C4-2B (cell line): ENCODE results near the gene FAM90A1.
"Not testable (repeated sequence)": the region's sequence is repeated elsewhere in the genome, so short reads cannot be mapped to it uniquely, and the experiment has no call there.

Experiments used
- H3K27ac ChIP-seq: fragments of 450-650 bp; 2 replicates; pipeline ENCODE4 v1.5.1; 2017
- ZFX ChIP-seq: fragments of 450-650 bp; IDR thresholded peaks from 2 replicates; pipeline ENCODE4 v1.6.1; 2017

Gene FAM90A1, protein sequence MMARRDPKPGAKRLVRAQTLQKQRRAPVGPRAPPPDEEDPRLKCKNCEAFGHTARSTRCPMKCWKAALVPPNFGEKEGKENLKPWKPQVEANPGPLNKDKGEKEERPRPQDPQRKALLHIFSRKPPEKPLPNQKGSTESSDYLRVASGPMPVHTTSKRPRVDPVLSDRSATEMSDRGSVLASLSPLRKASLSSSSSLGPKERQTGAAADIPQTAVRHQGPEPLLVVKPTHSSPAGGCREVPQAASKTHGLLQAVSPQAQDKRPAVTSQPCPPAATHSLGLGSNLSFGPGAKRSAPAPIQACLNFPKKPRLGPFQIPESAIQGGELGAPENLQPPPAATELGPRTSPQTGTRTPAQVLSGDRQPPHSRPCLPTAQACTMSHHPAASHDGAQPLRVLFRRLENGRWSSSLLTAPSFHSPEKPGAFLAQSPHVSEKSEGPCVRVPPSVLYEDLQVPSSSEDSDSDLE

DNA sequence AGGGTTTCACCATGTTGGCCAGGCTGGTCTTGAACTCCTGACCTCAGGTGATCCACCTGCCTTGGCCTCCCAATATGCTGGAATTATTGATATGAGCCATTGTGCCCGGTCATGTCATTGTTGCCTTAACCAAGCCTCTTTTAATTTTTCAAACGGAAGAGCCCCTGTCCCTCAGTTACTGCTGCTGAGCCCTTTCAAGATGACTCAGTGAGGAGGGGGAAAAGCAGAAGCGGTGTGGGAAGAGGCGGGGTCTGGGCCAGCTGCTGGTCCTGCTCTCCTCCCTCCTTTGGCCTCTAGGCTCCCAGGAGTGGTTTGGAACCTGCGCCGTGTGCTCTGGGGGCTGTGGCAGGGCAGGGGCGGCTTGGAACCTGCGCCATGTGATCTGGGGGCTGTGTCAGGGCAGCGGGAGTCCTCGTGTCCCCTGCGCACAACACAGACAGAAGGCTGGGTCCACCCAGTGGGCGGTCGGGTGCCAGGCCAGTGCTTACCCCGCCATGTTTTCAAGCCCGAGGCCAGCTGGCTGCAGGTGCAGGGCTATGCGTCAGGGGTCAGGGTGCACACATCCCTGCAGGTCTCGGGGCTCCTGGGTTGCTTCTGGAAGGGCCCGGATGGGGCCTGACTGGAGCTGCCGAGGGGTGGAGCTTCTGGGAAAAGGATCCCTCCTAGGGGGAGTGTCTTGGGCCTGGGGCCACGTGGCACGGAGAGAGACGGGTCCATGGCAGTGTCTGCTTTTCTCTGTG lies at the start of gene FAM90A1:
TSS of gene FAM90A1 (minus strand) at position 627 of the 740 bp plus-strand sequence. CDS start 2,786 bp downstream, outside the sequence.
- peak within 1 kb of the TSS; percentile 60 for H3K27ac ChIP-seq

DNA sequence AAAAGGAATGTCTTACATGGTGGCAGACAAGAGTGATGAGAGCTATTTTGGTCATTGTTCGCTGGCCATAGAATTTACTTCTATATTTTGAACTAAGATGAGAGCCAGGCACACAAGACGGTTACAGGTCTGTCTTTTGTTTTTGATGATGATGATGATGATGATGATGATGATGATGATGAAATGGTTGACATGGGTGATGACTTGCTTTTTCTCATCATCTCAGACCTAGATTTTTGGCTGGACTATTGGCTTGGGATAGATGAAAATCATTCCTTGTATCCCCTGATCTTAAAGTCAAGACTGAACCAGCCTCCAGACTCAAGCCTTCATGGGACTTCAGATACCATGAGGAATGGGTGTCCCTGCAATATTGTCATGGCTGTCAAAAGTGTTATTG lies 49.0 kb upstream of the FAM90A1 start:
- H3K27ac ChIP-seq: not testable (repeated sequence)

DNA sequence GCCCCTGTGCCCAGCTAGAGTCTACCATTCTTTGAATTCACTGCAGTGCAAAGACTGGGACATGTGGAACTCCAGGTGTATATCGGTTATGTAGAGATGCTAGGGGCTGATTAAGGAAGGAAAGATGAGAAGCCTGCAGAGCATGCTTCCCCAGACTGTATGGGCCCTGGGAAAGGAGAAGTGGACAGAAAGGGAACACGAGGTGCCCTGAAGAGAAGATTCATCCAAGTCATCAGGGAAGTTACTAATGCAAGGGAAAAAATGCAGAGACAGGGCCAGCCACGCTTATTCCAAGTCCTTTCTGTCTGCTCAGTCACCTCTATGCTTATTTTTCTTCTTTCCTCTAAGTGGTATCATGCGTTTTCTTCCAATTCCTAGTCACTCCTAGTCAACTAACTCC lies 39.3 kb upstream of the FAM90A1 start:
- not testable (repeated sequence) for H3K27ac ChIP-seq

DNA sequence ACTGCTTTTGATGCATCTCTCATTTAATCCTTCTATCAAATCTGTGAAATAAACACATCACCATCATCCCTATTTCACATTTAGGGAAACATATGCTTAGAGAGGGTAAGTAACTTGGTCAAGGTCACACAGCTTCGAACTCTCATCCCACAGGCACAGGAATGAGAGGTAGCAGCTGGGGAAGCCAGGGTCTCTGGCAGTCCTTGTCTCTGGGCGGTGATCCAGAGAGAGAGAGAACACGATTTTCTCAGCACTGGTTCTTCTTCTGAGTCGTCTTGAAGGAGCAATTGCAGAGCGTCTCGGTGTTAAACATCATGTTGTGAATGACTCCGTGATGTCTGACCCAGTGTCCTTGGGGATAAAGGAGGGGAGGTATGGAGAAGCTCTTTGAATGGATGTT lies 36.8 kb upstream of the FAM90A1 start:
- not testable (repeated sequence) for H3K27ac ChIP-seq

DNA sequence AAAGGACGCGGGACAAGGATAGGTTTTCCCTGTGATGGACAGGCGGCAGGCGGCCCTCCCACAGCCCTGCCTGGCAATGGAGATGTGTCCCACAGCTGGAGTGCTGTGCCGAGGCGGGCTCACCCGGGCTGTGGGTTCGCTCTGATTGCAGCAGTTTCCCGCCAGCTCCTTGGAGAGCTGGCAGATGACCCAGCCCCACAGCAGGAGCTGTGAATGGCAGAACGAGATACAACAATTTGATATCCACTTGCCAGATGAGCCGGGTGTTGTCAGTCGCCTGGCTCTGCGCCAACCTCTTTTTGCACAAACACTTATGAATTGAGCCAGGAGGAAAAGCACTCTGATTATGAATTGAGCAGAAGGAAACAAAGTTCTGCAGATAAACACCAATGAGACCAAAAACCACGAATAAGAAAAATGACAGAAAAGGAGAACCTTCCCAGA lies 33.7 kb upstream of the FAM90A1 start:
- not testable (repeated sequence) for H3K27ac ChIP-seq

DNA sequence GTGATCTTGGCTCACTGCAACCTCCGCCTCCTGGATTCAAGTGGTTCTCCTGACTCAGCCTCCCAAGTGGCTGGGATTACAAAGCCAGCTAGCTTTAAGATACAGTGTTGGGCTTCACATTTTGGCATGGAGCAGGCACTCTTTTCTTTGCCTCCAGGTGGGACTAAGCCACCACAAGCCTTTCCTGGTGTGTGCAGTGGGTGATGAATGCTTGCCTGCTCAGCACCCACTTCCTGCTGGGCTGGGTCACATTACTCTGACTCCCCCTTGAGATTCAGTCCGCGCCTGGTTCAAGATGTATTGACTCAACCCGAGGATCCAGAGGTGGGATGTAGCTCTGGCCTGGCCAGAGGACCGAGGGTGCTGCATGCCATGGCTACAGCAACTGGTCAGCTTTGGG lies 28.9 kb upstream of the FAM90A1 start:
- not testable (repeated sequence) for H3K27ac ChIP-seq

DNA sequence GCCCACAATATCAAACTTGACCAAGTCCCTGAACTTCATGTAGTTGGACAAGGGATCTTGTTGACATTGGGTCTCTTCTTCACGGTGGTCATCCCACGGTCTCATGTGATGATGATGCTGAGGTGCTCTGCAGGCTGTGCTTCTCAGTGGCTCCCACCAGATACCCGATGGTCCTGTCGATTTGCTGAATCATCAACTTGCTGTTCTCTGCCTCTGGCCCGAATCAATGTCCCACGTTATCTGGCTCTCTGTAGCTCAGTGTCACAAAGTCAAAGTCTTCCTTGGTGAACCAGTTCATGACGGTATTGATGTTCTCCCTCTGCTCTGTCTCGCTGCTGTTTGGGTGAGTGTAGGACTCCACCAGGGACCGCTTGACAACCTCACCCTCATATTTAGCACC lies 27.3 kb upstream of the FAM90A1 start:
- H3K27ac ChIP-seq: not testable (repeated sequence)

DNA sequence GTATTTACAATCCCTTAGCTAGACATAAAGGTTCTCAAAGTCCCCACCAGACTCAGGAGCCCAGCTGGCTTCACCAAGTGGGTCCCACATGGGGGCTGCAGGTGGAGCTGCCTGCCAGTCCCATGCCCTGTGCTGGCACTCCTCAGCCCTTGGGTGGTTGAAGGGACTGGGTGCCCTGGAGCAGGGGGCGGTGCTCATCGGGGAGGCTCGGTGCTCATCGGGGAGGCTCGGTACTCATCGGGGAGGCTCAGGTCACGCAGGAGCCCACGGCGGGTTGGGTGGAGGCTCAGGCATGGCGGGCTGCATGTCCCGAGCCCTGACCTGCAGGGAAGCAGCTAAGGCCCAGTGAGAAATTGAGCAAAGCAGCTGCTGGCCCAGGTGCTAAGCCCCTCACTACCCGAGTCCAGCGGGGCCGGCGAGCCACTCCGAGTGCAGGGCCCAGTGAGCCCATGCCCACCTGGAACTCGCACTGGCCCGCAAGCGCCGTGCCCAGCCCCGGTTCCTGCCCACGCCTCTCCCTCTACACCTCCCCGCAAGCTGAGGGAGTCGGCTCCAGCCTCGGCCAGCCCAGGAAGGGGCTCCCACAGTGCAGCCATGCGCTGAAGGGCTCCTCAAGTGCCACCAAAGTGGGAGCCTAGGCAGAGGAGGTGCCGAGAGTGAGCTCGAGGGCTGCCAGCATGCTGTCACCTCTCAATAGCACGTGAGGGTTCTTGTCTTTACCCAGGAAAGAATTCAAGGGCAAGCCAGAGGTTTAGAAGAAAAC lies 24.8 kb upstream of the FAM90A1 start:
- not testable (repeated sequence) for H3K27ac ChIP-seq

DNA sequence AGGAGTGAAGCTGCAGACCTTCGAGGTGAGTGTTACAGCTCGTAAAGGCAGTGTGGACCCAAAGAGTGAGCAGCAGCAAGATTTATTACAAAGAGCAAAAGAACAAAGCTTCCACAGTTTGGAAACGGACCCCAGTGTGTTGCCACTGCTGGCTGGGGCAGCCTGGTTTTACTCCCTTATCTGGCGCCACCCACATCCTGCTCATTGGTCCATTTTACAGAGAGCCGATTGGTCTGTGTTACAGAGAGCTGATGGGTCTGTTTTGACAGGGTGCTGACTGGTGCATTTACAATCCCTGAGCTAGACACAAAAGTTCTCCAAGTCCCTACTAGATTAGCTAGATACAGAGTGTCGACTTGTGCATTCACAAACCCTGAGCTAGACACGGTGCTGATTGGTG lies 24.2 kb upstream of the FAM90A1 start:
- not testable (repeated sequence) for H3K27ac ChIP-seq

DNA sequence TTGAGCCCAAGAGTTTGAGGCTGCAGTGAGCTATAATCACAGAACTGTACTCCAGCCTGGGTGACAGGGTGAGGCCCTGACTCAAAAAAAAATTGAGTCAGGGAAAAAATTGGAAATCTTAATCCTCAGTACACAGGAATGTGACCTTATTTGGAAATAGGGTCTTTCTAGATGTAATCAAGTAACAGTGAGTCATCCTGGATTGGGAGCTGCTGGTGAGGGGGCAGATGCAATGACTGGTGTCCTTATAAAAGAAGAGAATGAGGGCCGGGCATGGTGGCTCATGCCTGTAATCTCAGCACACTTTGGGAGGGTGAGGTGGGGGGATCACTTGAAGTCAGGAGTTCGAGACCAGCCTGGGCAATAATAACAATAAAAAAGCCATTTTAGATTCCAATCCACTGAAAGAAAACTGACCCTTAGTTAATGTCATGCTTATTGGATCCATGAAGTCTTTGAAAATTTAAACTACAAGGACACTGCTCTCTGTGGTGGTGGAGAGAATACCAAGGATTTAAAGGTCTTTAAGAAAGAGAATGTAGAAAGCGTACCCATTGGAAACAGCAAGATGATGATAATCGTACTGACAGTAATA lies 19.6 kb upstream of the FAM90A1 start:
- H3K27ac ChIP-seq: not testable (repeated sequence)

DNA sequence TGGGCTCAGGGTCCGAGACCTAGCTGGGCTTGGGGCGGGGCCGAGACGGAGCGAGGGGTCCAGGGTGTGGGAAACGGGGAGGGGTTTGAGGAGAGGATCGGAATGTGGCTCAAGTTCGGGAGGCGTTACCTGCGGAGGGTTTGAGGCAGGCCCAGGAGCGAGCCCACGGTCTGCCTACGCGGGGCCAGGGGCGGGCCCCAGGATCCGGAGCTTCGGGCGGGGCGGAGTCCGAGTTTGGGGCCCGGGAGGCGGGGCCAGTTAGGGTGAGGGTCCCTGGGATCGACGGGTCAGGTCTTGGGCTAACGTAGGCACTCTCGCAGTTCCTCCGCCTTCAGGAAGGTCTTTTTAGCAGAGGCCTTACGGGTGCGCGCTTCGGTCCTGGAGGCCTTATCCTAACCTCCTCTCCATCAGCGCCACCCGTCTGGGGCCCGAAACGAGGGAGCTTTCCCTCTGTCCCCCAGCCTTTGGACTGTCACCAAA lies 16.3 kb upstream of the FAM90A1 start:
- H3K27ac ChIP-seq: peak overlapping the region; percentile 75

DNA sequence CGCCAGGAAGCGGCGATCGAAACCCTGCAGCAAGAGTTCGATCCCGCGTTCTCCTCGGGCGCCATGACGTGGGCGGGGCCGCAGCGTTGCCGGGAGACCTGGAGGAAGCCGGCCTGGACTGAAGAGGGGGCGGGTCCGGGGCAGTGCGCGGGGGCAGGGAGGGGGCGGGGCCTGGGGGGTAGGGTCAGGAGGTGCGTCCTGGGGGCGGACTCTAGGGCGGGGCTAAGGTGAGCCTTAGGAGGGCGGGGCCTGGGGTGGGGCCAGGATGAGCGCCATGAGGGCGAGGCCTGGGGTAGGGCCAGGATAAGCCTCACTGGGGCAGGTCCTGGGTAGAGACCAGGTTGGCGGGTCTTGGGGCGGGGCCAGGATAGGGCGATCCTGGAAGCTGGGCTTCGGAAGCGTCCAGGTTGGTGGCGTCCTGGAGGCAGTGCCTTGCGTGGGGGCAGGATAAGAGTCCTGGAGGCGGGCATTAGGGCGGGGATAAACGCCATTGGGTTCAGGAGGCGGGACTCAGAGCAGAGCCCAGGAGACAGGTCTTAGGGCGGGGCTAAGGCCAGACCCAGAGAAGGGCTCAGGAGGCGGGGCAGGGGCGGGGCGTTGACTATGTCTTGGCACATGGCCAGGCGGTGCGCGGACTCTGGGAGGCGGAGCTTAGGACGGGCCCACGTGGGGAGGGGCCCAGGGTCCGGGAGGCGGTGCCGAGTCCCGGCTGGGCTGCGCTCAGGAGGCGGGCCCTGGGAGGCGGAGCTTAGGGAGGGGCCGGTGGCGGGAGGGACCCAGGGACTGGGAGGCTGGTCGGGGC lies 15.7 kb upstream of the FAM90A1 start:
- peak overlapping the region; percentile 75 for H3K27ac ChIP-seq

DNA sequence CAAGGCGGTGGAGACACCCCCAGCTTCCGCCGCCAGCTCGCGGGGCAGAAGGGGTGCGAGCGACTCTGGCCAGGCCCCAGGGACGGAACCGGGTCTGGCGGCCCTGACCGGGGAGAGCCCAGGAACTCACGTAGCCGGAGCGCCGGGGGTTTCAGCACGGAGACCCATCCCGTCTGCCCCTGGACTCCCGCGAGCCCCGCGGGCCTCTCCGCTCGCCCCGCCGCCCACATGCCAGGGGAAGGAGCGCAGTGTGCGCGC lies 15.1 kb upstream of the FAM90A1 start:
- H3K27ac ChIP-seq: peak overlapping the region; percentile 75
- TF ChIP-seq ZFX: peak; percentile 34; the same call in 1 of the 2 replicates

DNA sequence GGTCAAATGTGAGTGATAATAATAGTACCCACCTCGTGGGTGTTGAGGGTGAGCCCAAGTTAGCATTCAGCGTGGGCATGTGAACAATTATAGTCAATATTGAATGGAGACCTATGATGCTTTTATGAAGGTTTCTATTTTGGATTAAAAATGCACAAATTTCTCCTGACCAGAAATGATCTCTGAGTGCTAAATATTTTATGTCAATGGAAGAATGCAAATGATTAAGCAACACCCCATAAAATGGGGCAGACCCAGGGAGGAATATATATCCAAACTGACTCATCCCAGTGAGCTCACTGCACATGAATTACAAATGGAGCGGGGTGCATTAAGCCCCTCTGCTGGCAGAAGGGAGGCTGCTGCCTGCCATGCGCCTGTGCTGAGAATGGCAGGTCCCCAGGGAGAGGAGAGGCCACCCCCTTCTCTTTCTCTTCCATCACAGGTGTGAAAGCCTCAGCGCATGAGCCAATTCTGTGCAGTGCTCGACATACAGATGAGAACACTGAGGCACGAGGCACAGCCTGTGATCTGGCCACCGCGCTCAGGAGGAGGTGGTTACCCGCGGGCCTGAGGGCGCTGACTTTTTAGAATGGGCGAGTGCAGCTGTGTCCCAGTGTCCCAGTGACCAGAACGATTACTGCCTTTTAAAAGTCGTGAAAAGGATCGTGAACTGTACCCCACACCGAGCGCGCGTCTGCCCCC lies 14.7 kb upstream of the FAM90A1 start:
- peak overlapping the region; percentile 75 for H3K27ac ChIP-seq

DNA sequence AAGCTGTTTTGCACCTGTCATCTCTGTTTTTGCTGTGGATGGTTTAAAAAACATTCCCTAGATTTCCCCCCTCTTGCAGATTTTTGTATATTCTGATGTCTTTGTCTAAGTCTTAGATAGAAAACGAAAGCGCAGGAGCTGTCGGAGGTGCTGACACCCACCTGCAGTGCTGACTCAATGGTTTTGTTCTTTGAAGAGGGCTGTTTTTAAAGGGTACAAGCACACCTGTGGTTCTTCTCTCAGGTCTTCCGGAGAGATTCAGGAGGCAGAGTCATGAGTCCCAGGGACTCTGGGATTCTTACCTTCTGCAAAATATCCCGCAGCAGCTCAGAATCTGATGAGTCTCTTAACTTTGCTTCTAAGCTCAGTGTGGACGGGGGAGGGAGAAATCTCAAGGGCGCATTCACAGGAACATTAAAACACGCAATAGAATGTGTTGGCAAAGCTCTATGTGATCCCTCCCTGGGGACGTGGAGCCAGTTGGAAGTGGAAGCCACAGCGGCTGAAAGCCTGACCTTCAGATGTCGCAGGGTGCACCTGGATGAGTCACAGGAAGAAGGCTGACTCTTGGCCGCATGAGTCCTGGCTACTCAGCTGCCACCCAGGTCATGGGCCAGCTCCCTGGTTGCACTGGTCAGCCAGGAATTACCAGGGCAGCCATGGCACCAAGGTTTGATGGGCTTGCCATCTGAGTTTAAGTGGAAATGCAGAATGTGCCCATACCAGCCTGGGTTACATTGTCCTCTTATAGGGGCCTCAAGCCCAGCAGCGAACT lies 13.1 kb upstream of the FAM90A1 start:
- not testable (repeated sequence) for H3K27ac ChIP-seq

DNA sequence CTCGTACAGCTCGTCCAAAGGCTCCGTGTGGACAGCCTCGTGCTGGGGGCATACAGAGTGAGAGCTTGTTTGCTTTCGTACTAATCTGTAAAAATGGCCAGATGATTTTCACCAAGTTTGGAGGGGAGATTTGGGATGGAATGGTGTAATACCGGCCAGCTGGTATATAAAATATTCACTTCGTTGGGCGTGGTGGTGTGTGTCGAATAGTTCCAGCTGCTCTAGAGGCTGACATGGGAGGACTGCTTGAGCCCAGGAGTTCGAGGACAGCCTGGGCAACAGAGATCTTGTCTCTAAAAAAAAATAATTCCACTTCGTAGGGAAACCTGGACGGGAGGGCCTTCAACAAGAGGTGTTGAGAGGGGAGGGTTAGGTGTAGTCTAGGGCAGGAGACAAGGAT lies 9.6 kb upstream of the FAM90A1 start:
- H3K27ac ChIP-seq: not testable (repeated sequence)

DNA sequence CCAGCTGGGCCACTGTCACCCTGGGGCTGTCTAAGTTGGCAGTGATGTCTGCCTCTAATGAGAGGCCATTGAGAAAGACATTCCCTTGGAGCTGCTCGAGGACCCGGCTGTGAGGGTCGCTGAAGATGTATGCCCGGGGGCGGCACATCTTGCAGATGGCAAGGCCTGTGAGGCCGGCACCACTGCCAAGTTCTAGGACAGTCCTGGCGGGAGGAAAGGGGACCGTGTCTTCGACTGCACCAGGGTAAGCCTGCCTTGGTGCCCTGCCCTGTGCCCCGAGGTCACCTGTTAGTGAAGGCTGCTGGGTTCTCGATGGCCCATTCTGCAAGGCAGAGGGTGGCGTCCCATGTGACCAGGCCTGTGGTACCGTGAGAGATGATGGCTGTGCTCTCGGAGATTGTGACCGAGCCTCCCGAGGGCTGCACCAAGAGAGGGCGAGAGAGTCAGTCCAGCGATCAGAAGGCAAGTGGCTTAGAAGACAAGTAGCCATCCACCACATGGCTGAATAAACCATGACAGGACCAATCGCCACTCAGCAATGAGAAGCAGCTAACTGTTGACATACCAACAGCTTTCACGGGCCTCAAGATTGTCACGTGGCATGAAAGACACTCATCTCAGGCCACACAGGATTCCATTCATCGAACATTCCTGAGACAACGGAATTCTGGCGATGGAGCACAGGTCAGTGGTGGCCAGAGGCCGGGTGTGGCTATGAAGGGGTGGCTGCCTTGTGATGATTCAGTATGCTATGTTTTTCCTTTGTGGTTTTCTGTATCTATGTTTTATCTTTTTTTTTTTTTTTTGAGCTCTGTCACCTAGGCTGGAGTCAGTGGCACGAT lies 8.1 kb upstream of the FAM90A1 start:
- H3K27ac ChIP-seq: not testable (repeated sequence)

DNA sequence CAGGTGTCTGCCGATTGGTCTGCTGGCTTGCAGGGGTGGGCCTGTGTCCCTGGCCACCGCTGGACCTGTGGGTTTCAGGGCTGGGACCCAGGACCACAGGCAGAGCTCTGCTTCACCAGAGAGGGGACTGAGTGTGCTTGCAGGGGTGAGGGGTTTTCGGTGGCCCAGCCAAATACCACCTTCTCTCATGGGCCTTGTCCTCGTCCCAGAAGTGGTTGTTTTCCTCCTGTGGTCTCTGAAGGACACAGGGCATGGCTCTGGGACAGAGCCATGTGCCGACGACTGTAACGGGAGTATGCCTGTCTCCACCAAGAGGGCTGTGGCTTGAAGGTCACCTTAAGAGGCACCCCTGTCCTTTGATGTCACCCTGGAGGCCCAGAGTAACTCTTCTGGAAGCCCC lies 7.3 kb upstream of the FAM90A1 start:
- not testable (repeated sequence) for H3K27ac ChIP-seq
